D721Med (cell line): ENCODE results near the gene ACTA2.

Experiments
- DNase-seq: peaks from one replicate; pipeline ENCODE4 v3.0.0; 2011; ENCODE audit warnings: low spot score; ENCODE audit not compliant: insufficient read length
- FAIRE-seq: peaks from 2 replicates; lab custom pipeline; 2011; peaks lifted over from hg19 to GRCh38; lab: Jason Lieb, UNC
- TF ChIP-seq, protein P1 (sequence below): IDR thresholded peaks from 2 replicates; pipeline ENCODE4 v1.5.1; 2012; ENCODE audit warnings: mild to moderate bottlenecking, control low read depth; ENCODE audit not compliant: insufficient read depth; ENCODE audit errors: missing control alignments

The ACTA2 gene

DNA sequence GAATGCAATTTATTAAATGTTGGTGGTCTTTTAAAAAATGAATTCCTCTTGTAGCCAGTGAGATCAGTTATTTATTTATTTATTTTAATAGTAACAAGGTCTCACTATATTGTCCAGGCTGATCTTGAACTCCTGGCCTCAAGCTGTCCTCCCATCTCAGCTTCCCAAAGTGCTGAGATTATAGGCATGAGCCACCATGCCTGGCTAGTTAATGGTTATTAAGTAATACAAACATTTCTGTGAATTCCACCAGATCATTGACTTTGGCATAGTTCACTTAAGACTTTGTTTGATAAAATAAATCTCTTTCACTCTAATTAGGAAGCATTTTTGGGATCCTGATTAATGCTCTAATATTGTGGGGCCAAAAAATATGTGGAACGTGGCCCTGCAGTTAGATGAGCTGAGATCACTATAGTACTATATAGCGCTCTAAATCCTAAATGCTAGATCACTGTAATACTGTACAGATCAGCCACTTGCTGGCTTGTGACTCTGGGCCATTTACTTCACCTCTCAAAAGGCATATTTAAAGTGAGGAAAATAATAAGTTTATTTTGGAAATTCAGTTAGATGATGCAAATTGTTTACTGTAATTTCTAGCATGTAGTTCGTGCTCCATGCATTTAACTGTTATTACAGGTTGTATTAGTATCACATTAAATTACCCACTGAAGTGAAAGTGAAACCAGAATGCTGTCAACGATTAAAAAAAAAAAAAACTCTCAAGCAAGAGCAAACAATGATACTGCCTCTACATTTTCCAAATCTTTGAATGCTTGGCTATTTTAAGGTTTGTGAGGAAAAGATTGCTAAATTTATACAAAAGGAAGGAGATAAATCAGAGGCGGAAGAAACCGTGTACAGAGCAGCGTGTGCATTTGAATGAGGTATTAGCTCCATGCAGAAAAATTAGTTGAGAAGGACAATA lies 22.1 kb upstream of the ACTA2 start:
- FAIRE-seq: no peak
- no peak for DNase-seq
- TF ChIP-seq, protein P1, sequence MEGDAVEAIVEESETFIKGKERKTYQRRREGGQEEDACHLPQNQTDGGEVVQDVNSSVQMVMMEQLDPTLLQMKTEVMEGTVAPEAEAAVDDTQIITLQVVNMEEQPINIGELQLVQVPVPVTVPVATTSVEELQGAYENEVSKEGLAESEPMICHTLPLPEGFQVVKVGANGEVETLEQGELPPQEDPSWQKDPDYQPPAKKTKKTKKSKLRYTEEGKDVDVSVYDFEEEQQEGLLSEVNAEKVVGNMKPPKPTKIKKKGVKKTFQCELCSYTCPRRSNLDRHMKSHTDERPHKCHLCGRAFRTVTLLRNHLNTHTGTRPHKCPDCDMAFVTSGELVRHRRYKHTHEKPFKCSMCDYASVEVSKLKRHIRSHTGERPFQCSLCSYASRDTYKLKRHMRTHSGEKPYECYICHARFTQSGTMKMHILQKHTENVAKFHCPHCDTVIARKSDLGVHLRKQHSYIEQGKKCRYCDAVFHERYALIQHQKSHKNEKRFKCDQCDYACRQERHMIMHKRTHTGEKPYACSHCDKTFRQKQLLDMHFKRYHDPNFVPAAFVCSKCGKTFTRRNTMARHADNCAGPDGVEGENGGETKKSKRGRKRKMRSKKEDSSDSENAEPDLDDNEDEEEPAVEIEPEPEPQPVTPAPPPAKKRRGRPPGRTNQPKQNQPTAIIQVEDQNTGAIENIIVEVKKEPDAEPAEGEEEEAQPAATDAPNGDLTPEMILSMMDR: no peak

DNA sequence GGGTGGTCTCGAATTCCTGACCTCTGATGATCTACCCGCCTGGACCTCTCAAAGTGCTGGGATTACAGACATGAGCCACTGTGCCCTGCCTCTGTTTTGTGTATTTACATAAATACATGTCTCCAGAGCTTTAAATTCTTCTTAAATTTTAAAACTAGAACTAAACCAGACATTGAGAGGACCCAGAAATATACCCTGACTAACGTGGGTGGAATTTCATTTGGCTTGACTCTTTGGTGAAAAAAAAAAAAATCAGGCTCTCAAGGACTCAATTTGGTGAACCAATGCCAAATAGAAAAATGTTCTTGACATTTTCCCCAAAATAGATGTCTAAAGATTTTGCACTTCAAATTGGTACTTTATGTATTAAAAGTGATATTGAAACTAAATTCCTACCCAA lies 21.4 kb upstream of the ACTA2 start:
- no peak for DNase-seq
- FAIRE-seq: no peak

DNA sequence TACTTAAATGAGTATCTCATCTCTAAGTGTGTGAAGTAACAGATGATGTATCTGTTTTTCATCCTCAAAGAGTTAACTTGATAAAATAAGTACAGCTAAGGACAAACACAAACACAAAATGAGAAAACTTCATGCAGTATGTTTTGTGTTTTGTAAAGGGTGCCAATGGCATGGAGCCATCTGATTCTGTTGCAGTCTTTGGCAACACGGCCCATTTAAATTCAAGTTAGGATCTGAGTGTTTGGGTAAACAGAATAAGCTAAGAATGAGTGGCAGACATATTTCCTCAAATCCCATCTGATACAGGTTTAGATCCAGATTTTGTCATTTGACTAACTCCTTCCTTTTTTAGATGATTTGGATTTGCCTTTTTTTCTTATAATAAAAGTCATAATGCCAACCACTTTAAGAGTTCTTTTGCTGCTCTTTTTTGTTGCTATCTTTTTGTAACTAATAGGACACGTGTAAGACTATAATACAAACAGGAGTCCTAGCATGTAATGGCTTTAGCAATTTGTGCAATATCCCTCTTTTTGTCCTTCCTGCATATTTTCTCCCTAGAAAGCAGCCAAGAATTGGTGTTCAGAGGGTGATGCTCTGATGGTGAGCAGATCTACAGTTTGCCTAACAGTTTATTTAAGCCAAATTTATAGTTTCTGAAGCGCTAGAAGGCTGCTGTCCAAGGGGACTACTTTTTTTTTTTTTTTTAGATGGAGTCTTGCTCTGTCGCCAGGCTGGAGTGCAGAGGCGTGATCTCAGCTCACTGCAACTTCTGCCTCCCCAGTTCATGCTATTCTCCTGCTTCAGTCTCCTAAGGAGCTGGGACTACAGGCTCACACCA lies 18.9 kb upstream of the ACTA2 start:
- DNase-seq: no peak
- TF ChIP-seq, protein P1: no peak
- no peak for FAIRE-seq

More for the DNA sequence above, 21.4 kb upstream of the ACTA2 start:
- TF ChIP-seq, protein P1: no peak

DNA sequence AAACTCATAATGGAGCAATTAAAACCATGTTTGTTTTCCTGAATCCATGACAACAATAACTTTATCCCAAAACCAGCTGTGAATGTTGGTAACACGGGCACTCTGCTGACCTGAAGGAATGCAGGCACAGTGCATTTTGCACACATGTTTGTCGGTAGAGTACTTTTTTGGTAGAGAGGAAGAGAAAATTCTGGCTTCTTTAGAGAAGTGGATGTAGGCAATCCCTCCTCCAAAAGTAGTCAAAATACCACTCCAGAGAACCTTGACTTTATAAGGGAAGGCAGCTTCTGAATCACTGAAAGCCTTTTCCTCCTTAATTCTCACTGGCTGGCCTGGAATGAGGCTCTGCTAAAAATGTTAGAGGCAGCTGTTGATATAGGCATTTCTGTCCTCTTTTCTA lies 15.8 kb upstream of the ACTA2 start:
- TF ChIP-seq, protein P1: no peak
- DNase-seq: no peak
- FAIRE-seq: no peak

DNA sequence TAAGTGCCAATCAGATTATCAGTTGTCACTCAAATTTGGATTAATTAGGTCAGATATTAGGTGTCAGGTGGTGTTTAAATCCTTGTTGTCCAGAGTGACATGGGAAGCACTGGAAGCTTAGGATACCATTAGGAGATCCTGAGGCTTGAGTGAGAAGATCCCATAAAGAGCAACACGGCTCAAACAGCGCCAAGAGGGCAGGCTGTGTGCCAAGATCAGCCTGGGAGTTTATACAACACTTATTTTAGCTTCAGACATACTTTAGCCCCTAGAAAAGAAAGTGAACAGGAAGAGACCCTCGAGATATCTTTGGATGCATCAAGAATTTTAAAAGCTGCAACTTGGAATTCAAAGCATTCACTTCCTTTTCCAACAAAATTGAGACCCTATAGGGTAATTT lies 14.2 kb upstream of the ACTA2 start:
- DNase-seq (no peak), FAIRE-seq (no peak)
- TF ChIP-seq, protein P1: no peak

DNA sequence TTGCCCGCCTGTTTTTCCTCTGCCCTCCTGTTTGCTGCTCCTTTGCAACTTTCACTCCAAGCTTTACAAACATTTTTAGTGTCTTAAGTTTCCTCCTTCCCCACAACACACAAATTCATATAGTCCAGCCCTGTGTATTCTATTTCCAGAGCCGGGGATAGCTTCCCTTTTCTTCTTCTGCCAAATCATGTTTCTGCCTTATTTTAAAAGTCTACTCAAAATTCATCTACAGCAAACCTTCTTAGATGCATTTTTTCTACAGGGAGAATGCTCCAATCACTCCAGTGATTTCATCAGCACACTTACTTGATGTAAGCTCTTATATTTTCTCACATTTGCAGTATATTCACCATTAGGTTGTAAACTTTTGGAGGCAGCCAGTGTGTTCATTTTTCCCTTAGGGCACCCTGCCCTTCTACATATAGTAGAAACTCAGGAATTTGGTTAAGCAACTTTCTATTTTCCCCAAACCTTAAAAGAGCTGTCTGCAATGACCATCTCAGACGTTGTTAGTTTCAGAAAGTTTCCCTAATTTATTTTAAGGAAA lies 12.4 kb upstream of the ACTA2 start:
- TF ChIP-seq, protein P1: no peak
- DNase-seq (no peak), FAIRE-seq (no peak)
